T-helper 2 cell (primary cell): Measurements from ENCODE around the gene ZNF850.

Source experiments
- DNase-seq, 5 experiments: peaks; one replicate each; pipeline versions ENCODE4 v3.0.0 to v3.0.0-alpha.2; 2012 to 2022

ZNF850 gene

DNA sequence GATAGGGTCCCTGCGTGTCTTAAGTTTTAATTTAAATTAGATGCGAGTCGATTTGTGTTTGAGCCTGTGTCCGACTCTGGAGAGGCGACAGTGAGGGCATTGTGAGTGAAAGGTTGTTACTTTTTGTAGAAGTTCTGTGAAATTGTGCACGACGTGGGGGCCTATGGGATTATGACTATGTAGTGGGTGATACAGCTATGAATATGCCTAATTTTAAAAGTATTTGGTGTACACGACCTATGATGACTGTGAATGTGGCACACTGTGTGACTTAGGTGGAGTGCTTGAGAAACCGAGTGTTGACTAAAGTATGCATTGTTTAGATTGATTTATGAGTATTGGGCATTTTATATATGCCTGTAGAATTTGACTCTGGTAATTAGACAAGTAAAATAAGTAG lies 84.5 kb downstream of the ZNF850 start:
- DNase-seq: no peak

DNA sequence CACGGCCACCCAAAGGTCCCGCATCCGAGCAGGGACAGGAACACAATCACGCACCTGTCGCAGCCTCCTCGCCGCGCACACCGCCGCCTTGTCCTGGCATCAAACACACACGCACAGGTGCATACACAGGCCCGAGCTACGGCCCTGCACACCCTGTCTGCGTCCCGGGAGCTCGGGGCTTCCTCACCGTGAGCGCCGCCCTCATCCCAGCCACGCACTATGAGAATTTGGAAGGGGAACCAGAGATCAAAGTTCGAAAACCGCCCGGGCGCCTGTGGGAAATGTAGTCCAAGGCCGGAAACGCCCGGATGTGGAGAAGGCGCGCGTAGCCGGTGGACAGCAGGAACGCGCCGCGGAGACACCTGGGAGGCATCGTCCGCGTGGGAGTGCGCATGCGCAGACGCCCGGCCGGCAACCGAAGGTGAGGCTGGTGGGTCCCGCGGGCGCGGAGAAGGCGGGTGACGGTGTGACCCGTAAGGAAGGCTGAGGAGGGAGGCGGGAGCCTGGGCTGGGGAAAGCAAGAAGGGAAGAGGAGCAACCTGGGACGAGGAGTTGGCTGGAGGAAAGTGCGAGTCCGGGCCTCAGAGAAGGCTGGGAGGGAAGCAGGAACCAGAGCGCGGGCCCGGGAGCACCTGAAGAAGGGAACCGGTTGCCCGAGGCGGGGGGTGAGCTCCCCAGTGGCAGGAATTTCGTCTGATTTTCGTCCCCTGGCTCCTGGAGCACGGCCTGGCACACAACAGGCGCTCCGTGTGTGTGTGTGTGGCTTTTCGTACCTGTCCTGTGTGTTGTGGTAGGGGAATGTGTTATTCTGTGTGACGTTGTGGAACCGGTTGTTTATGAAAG lies 85.2 kb downstream of the ZNF850 start, which contains the start of gene ZNF567:
Gene ZNF567 (plus strand): TSS at position 399 of the 843 bp plus-strand sequence. CDS start 7,256 bp downstream, outside the sequence.
- peak; percentile 94 to 98 (median 97) for DNase-seq

DNA sequence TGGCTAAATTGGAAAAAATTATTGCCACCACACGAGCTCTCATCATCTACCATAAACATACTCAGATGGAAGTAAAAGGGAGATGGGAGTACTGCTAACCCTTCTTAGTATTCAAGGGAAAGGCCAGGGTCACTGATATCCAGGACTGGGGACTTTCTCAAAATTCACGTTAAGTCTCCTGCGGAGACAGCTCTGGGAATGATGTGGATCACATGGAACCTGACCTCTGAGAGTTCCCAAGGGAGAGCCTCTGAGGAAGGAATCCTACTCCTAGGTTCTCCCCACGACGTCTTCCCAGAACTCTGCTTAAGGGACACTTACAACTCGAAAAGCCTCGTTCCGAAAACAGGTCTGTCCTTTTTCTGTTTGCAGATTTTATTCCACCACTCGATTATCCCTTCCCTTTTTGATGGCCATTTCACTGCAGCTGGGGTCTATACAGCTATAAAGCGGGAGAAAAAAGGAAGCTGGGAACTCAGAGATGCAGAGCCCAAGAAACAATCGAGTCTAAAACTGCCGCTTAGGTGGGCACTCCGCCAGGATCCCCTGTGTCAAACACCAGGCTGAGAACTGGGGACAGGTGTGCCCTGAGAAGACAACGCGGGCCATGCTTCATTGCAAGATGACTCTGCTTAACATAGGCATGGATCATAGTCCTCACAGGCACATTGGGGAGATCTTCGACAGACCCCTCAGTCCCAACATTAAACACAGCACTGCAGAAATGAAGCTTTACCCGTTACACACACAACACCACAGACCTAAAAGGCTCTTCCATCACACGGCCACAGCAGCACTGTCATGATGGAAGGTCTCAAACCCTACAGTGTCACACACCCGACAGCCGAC lies 86.0 kb downstream of the ZNF850 start:
- no peak for DNase-seq

DNA sequence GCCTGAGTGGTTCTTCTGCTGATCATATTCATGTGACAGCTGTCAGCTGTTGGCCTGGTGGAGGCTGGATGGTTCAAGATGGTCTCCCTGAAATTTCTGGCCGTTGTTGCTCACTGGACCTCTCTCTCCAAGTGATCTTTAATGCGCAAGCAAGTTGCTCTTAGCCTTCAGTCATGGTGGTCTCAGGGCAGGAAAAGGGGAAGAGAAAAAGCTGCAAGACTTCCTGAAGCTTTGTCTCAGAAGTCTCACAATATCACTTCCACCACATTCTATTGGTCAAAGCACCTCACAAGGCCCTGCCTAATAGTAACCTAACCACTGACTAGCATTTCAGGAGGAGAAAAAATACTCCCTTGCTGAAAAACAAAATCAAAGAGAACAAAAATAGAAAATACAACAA lies 86.8 kb downstream of the ZNF850 start:
- DNase-seq: no peak

DNA sequence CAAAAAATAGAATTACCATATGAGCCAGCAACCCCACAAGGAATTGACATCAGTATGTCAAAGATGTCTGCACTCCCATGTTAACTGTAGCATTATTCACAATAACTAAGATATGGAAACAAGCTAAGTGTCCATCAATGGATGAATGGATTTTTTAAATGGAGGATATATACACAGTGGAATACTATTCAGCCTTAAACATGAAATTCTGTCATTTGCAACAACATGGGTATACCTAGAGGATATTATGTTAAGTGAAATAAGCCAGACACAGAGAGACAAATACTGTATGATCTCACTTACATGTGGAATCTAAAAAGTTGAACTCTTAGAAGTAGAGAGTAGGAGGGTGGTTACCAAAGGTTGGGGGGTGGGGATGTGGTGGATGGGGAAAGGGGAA lies 93.2 kb downstream of the ZNF850 start:
- DNase-seq: no peak

DNA sequence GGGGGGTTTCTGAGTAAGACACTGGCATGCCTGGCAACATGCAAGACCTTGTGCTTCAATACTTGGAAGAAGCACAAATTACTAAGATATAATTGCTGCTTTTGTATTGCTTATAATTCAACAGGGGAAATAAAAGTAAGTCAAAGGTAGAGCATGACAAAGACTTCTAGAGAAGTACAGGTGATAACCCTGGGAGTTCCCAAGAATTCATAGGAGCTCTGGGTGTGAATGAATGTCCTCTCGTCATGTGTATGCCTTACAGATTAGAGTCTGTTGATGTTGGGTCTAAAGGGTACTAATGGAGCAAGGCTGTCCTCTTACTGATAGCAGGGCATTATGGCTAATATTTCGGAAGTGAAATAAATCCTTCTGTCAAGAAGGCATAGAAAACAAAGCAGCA lies 98.4 kb downstream of the ZNF850 start:
- DNase-seq: no peak

DNA sequence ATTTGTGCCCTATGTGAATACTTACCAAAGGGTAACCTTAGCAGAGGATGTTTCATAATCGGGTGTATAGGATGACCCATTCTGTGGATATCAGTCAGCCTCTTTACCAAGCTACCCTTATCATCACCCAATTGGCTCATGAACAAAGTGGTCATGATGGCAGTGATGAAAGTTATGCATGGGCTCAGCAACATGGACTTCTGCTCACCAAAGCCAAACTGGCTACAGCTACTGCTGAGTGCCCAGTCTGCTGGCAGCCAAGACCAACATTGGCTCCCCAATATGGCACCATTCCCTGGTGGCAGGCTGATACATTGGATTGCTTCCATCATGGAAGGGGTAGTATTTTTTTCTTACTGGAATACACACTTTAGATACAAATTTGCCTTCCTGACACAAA lies 100.2 kb downstream of the ZNF850 start:
- DNase-seq: no peak

DNA sequence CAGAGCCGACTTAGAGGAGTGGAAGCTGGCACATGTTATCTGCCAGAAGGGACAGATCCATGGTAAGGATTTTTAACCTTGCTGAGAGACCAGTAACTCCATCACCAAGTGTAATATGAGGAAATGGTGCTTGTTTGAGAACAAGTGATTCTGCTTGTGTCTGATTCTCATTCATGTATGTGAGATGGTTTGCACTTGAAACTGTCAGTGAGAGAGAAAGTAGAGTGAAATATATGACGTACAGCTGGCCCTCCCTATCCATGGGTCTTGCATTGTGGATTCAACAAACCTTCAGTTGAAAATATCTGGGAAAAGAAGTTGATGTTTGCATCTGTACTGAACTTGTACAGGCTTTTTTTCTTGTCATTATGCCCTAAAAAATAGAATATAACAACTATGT lies 104.0 kb downstream of the ZNF850 start:
- no peak for DNase-seq

DNA sequence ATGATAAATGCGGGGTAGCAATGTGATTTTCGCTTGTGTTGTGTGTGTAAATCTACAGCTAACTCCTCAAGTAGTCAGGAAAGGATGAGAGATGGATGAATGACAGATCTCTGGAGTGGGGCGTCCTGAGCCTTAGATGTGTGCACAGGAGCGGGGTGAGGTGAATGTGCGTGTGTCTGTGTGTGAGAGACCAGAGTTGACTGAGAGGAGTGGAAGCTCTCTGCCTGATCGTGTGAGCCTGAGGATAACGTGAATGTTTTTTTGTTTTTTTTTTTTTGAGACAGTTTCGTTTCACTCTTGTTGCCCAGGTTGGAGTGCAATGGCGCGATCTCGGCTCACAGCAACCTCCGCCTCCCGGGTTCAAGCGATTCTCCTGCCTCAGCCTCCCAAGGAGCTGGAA lies 106.8 kb downstream of the ZNF850 start:
- DNase-seq: peak in 1 of 5 experiments; percentile 25
